ENCODE data around the gene PKMYT1.

GRCh38 chr16:2967211-2967631 is 13.0 kb downstream of the PKMYT1 start:
- no peak for TF ChIP-seq CTCF (IDR thresholded peaks at IDR 0.05)
- TF ChIP-seq POLR2A (IDR thresholded peaks at IDR 0.05): no peak
